Measurements from ENCODE around the gene VCL. TPM values are rescaled to one million over a fixed set of nuclear protein-coding genes. Genes with fewer than 3 reads are reported as not detected.
A peak's percentile ranks its signal among the peaks of the same experiment; 100 is the strongest.

The VCL gene
- total RNA-seq, 2 experiments from 2014 or later: 70.1 to 71.8 TPM

DNA sequence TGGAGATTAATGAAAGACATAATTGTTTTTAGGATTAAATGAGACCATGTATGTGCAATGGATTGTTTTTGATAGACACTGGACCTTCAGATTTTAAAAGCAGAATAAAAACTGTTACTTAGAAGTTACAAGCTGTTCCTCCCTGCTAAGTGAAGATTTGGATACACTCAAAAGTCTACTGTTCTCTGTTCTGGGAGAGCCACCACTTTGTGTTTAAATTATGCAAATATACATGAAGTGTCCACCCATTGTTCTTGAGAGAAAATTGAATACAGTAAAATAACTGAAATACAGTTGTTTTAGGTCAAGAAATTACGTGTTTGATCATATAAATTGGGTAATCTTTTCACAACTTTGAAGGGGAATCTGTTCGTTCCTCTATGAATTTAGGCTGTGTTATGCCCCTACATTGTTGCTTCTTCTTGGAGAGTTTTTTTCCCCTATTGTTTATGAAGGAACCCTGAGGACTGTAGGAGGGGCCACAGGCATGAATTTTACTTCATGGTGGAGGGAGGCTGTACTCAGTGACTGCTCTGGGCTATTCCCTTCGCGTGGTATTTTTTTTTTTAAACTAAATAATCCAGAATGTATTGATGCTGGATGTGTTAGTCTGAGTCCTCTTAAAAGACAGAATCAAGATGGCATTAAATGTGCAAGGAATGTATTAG is 18.6 kb upstream of the VCL start:
- Mint-ChIP-seq H3K27ac (no peak overlapping the region), H3K36me3 (ENCODE audit: low read depth) (peaks cover 8% of the 10 kb centered on the region), H3K4me3 (no peak overlapping the region), H3K27me3 (peaks cover 29% of the 10 kb centered on the region), H3K9me3 (peaks cover 7% of the 10 kb centered on the region), H3K4me1 (peaks cover 26% of the 10 kb centered on the region)
- ChIA-PET POLR2A (no interaction called here), CTCF (no interaction called here)
- DNase-seq: no peak

DNA sequence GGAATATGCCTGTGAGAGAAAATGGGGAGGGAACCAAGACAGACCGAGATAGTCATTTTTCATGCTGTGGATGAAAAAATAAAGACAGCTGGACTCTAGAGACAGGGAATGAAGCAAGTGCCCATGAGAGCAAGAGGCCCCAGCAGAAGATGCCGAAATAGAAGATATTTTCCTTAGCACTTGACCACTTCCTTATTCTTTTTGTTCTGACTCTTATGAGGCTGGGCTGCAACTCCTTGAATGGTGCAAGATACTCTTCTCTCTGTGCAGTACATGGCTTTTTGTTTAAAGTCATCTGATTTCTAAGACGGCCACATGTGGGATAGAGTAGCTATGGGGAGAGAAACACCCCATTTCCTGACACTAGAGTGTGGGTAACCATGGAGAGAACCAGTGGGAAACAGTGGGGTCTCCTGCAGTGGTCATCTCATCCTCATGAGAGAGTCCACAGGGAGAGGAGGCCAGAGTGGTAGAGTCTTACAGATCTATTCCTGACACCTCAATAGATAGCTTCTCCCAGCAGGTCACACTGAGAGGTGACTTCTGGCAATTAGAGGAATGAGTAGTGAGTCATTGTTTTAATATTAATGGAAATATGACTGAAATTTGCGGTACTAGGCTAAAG is 18.0 kb upstream of the VCL start:
- peaks cover 7% of the 10 kb centered on the region for H3K9me3 Mint-ChIP-seq
- no peak overlapping the region for H3K4me3 Mint-ChIP-seq
- no peak overlapping the region for H3K27ac Mint-ChIP-seq
- peaks cover 19% of the 10 kb centered on the region for H3K4me1 Mint-ChIP-seq
- H3K27me3 Mint-ChIP-seq: peaks cover 29% of the 10 kb centered on the region
- POLR2A ChIA-PET: no interaction called here
- peaks cover 8% of the 10 kb centered on the region for H3K36me3 Mint-ChIP-seq (ENCODE audit: low read depth)
- CTCF ChIA-PET: no interaction called here
- no peak for DNase-seq

DNA sequence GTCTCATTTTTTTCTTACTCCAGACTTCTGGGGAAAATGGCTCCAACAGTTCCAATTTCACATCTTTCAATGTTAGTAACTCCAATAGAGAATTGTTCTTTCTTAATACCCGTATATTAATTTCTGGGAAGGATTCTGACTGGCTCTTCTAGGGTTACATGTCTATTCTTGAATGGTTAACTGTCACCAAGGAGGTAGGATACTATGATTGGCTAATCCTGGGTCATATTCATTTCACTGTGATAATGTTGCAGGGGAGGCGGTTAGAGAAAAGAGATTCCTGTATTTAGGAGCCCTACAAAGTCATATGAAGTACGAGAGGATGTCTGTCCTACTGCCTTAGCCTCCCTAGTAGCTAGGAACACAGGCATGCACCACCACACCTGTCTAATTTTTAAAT is 16.1 kb upstream of the VCL start:
- H3K36me3 Mint-ChIP-seq (ENCODE audit: low read depth): no peaks in the 10 kb centered on the region
- ChIA-PET CTCF (no interaction called here), POLR2A (interaction anchor here (1.0 kb wide), 1 partner anchor 10 kb away, joined by 6 read pairs; no protein-coding TSS in a partner anchor)
- no peaks in the 10 kb centered on the region for H3K9me3 Mint-ChIP-seq
- DNase-seq: no peak
- H3K27ac Mint-ChIP-seq: no peak overlapping the region
- H3K4me1 Mint-ChIP-seq: peaks cover 10% of the 10 kb centered on the region
- H3K4me3 Mint-ChIP-seq: no peak overlapping the region
- H3K27me3 Mint-ChIP-seq: peaks cover 25% of the 10 kb centered on the region

GRCh38 chr10:73983096-73984047 is 14.5 kb upstream of the VCL start:
- CTCF ChIA-PET: no interaction called here
- H3K9me3 Mint-ChIP-seq: no peaks in the 10 kb centered on the region
- peaks cover 25% of the 10 kb centered on the region for H3K27me3 Mint-ChIP-seq
- H3K27ac Mint-ChIP-seq: no peak overlapping the region
- POLR2A ChIA-PET: interaction anchor here (0.9 kb wide), 1 partner anchor 8 kb away, joined by 4 read pairs; no protein-coding TSS in a partner anchor
- H3K4me1 Mint-ChIP-seq: peaks cover 13% of the 10 kb centered on the region
- no peak for DNase-seq
- no peak overlapping the region for H3K4me3 Mint-ChIP-seq
- H3K36me3 Mint-ChIP-seq (ENCODE audit: low read depth): peaks cover 2% of the 10 kb centered on the region

GRCh38 chr10:73989594-73990150 is 8.2 kb upstream of the VCL start:
- DNase-seq: no peak
- Mint-ChIP-seq H3K4me1 (peaks cover 43% of the 10 kb centered on the region), H3K36me3 (ENCODE audit: low read depth) (peaks cover 15% of the 10 kb centered on the region), H3K27ac (no peak overlapping the region), H3K4me3 (no peak overlapping the region), H3K27me3 (no peaks in the 10 kb centered on the region), H3K9me3 (peaks cover 3% of the 10 kb centered on the region)
- CTCF ChIA-PET: interaction anchor here (1.0 to 1.4 kb wide), 2 partner anchors 22 to 92 kb away, joined by 3 read pairs; no protein-coding TSS in a partner anchor
- POLR2A ChIA-PET: no interaction called here

- Mint-ChIP-seq H3K9me3 (peaks cover 3% of the 10 kb centered on the region), H3K27ac (peak overlapping the region; percentile 84), H3K4me1 (peaks cover 54% of the 10 kb centered on the region), H3K27me3 (no peaks in the 10 kb centered on the region), H3K36me3 (ENCODE audit: low read depth) (peaks cover 15% of the 10 kb centered on the region), H3K4me3 (no peak overlapping the region)
- POLR2A ChIA-PET: interaction anchor here (0.9 to 2.1 kb wide), 16 partner anchors 8 to 237 kb away, joined by 3 to 23 read pairs (median 5); partner anchors contain the start of genes ADK and AP3M1
- CTCF ChIA-PET: interaction anchor here (0.7 to 3.5 kb wide), 10 partner anchors 9 to 125 kb away, joined by 3 to 29 read pairs (median 6); no protein-coding TSS in a partner anchor
- DNase-seq: no peak
Measured at GRCh38 chr10:73991203-73991883, 6.6 kb upstream of the VCL start.

- ChIA-PET CTCF (interaction anchor here (0.5 to 3.5 kb wide), 11 partner anchors 9 to 1218 kb away, joined by 3 to 29 read pairs (median 5); partner anchors contain the start of gene VDAC2), POLR2A (interaction anchor here (0.6 to 2.1 kb wide), 17 partner anchors 9 to 236 kb away, joined by 3 to 23 read pairs (median 5); partner anchors contain the start of genes ADK and AP3M1)
- Mint-ChIP-seq H3K4me3 (peak overlapping the region; percentile 24), H3K27ac (peak overlapping the region; percentile 84), H3K9me3 (peaks cover 3% of the 10 kb centered on the region), H3K4me1 (peaks cover 57% of the 10 kb centered on the region), H3K36me3 (ENCODE audit: low read depth) (peaks cover 15% of the 10 kb centered on the region), H3K27me3 (no peaks in the 10 kb centered on the region)
- peak; percentile 93 for DNase-seq
Measured at GRCh38 chr10:73991884-73992245, 6.1 kb upstream of the VCL start.

DNA sequence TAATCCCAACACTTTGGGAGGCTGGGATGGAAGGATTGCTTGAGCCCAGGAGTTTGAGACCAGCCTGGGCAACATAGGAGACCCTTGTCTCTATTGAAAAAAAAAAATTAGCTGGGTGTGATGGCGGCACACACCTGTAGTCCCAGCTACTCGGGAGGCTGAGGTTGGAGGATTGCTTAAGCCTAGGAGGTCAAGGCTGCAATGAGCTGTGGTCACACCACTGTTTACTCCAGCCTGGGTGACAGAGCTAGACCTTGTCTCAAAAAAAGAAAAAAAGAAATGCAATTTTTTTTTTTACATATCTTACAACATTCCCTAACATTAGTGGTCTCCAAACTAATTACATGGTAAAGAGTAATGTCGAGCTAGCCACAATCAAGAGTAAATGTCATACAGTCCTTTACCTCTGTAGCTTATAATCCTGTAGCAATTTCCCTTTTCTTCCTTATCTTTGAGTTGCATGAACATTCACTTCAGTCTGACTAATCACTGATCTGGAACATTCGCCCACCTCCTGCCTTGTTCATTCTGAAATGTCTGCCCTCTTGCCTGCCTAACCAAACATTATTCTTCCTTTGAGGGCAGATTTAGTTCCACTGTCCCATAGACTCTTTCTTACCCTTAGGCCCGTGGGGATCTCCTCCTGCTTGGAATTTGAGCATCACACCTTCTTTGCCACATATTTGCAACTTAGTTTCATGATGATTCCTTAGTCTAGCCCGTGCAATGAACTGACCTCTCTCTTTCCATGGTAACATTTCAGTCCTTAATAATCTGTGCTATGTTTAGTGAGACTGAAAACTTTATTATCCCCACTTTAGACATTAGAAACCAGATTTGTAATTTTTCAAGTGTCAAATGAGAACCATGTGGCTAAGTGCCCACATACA is 4.8 kb upstream of the VCL start:
- Mint-ChIP-seq H3K27me3 (no peaks in the 10 kb centered on the region), H3K9me3 (peaks cover 3% of the 10 kb centered on the region), H3K36me3 (ENCODE audit: low read depth) (peaks cover 15% of the 10 kb centered on the region), H3K4me1 (peaks cover 62% of the 10 kb centered on the region), H3K4me3 (no peak overlapping the region), H3K27ac (peak overlapping the region; percentile 17)
- POLR2A ChIA-PET: interaction anchor here (0.6 to 2.1 kb wide), 7 partner anchors 10 to 1112 kb away, joined by 3 to 6 read pairs (median 5); partner anchors contain the start of genes ADK and AP3M1
- CTCF ChIA-PET: interaction anchor here (1.3 to 3.5 kb wide), 6 partner anchors 32 to 114 kb away, joined by 3 to 29 read pairs (median 8); no protein-coding TSS in a partner anchor
- DNase-seq: no peak

DNA sequence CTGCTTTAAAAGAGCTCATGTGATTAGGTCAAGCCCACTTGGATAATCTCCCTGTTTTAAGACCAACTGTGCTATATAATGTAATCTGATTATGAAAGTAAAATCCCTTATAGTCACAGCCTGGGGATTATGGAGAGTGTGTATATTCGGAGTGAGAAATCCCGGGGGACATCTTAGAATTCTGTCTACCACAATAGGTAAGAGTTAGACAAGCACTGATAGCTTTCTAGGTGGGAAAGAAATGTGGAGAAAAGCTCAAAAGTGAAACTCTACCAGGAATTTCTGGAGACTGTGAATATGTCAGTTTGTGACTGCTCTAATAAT is 2.9 kb upstream of the VCL start:
- ChIA-PET CTCF (interaction anchor here (1.1 to 1.9 kb wide), 2 partner anchors 38 to 108 kb away, joined by 5 to 7 read pairs; no protein-coding TSS in a partner anchor), POLR2A (interaction anchor here (0.6 to 1.3 kb wide), 4 partner anchors 21 to 38 kb away, joined by 3 to 5 read pairs (median 4); no protein-coding TSS in a partner anchor)
- Mint-ChIP-seq H3K4me3 (no peak overlapping the region), H3K27me3 (no peaks in the 10 kb centered on the region), H3K9me3 (peaks cover 3% of the 10 kb centered on the region), H3K36me3 (ENCODE audit: low read depth) (peaks cover 23% of the 10 kb centered on the region), H3K4me1 (peaks cover 66% of the 10 kb centered on the region), H3K27ac (no peak overlapping the region)
- no peak for DNase-seq

DNA sequence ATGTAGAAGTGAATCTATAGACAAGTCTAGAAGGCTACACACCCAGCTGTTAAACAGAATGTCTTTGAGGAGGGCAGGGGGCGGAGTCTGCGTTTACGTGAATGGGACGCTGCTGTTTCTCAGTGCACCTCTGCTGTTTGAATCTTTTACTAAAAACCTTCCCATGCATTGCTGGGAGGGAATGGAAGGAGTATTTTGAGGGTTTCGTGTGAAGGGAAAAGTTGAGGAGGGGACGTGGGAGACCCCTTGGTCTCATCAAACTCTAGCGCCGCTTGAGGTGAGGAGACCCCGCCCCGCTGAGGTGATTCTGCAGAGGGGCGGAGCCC is 492 bp upstream of the VCL start:
- Mint-ChIP-seq H3K27me3 (no peaks in the 10 kb centered on the region), H3K9me3 (no peaks in the 10 kb centered on the region), H3K4me1 (peaks cover 71% of the 10 kb centered on the region), H3K4me3 (peak overlapping the region; percentile 96), H3K36me3 (ENCODE audit: low read depth) (peaks cover 42% of the 10 kb centered on the region), H3K27ac (peak overlapping the region; percentile 97)
- DNase-seq: peak; percentile 78
- ChIA-PET CTCF (interaction anchor here (1.0 to 2.0 kb wide), 4 partner anchors 30 to 111 kb away, joined by 3 to 8 read pairs (median 4); no protein-coding TSS in a partner anchor), POLR2A (interaction anchor here (1.0 to 3.3 kb wide), 2 partner anchors 41 to 132 kb away, joined by 3 to 16 read pairs; no protein-coding TSS in a partner anchor)

DNA sequence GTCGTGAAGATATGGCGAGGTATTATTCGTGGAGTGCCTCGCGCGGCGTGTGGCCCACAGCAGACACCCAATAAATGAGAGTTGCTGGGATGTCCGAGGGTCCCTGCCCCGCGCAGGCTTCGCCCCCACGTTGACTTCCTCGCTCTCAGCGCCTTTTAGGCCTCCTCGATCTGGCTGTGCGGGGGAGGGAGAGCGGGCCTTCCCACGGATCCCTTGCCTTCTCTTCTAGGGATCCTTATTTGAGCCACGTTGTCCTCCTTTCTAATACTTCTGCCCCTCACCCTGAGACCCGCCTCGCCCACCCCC is 660 bp downstream of the VCL start:
- ChIA-PET CTCF (interaction anchor here (1.1 to 2.2 kb wide), 3 partner anchors 10 to 58 kb away, joined by 3 to 11 read pairs (median 8); no protein-coding TSS in a partner anchor), POLR2A (interaction anchor here (0.6 to 3.3 kb wide), 3 partner anchors 40 to 55 kb away, joined by 3 to 16 read pairs (median 3); no protein-coding TSS in a partner anchor)
- Mint-ChIP-seq H3K27me3 (no peaks in the 10 kb centered on the region), H3K36me3 (ENCODE audit: low read depth) (peaks cover 38% of the 10 kb centered on the region), H3K9me3 (no peaks in the 10 kb centered on the region), H3K4me1 (peaks cover 67% of the 10 kb centered on the region), H3K27ac (peak overlapping the region; percentile 53), H3K4me3 (peak overlapping the region; percentile 96)
- peak; percentile 18 for DNase-seq

All from activated CD4-positive, alpha-beta memory T cell treated with anti-CD3 and anti-CD28 coated beads, Interleukin-2, amount 10 ng/mL, durations not matched to agents 7 days and 5 days (primary cell).